ENCODE data around the gene HCN1. TPM values are rescaled to one million over a fixed set of nuclear protein-coding genes. Genes with fewer than 3 reads are reported as not detected.

The HCN1 gene
- polyA plus RNA-seq, result 96.5 and 103 TPM in 2 replicates

DNA sequence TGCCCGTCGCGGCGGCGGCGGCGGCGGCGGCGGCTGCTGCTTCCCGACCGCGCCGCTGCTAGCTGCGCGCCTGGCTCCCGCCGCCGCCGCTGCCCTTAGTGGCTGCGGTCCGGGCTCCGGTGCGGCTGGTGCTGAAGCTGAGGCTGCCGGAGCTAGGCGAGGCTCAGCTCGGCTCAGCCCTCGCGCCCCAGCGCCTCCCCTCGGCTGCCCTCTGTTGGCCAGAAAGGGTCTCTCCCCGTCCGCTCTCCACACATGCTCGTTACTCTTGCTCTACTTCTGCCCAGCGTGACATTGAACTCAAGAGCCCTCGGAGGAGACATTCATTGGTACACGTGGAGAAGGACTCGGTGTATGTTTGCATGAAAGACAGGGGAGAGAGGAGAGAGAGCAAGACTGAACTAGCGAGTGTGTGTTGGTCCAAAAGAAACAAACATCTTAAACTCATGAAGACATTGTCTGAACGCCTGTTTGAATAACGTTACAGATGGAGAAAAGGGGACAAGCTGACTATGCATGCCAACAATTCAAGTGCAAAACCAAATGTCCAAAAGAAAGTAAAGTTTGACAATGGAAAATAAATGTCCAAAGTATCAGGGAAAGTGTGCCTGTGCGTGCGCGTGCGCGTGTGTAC lies at the start of gene HCN1:
Gene HCN1 (minus strand): TSS at position 175 of the 631 bp plus-strand sequence.

